B cell (primary cell): Measurements from ENCODE around the gene RAC2. TPM values are rescaled to one million over a fixed set of nuclear protein-coding genes. Genes with fewer than 3 reads are reported as not detected.

ENCODE experiments used
- ATAC-seq: fragments of 200-7000 bp; cut with Tn5 transposase; one replicate; pipeline ENCODE4 v1.10.0; 2021; ENCODE audit warnings: low read depth, mild to moderate bottlenecking, moderate number of reproducible peaks, moderate library complexity
- CTCF ChIA-PET: fragments of 350-600 bp; sonication (Branson Sonifier 250); formaldehyde crosslinking; loops from one replicate; lab custom pipeline; 2021; ENCODE audit warnings: antibody characterized with exemption, inconsistent platforms; lab: Charles Lee
- POLR2A ChIA-PET: fragments of 350-600 bp; sonication (Branson Sonifier 250); formaldehyde crosslinking; loops from one replicate; lab custom pipeline; 2021; ENCODE audit warnings: antibody characterized with exemption; lab: Charles Lee
- DNase-seq: peaks from one replicate; pipeline ENCODE4 v3.0.0; 2013
- H2AFZ ChIP-seq: 2 replicates; pipeline ENCODE4 v1.6.1; 2012; ENCODE audit warnings: mild to moderate bottlenecking, low read depth, low read length; ENCODE audit not compliant: insufficient read depth, poor library complexity, severe bottlenecking
- H3K27ac ChIP-seq, 2 donors: 1 replicate in 1 of 2; 2 replicates in 1 of 2; pipeline ENCODE4 v1.5.1; 2012 to 2013; ENCODE audit warnings: low read length in 2 of 2, mild to moderate bottlenecking in 2 of 2, moderate library complexity in 1 of 2
- H3K27me3 ChIP-seq, 4 experiments: fragments of 200-600 bp in 1 of 4; sonication (generic) in 1 of 4; replicated peaks in 1 of 4; 1 replicate in 2 of 4; 2 replicates in 2 of 4; pipeline versions ENCODE4 v1.6.1 to v1.7.0; 2013 to 2016; ENCODE audit warnings: low read length in 3 of 4, mild to moderate bottlenecking in 2 of 4, mixed read lengths in 1 of 4, moderate library complexity in 1 of 4; ENCODE audit not compliant: insufficient read depth in 4 of 4, control insufficient read depth in 3 of 4; ENCODE audit errors: control extremely low read depth in 1 of 4
- H3K36me3 ChIP-seq, 2 experiments: replicated peaks in 1 of 2; 1 replicate in 1 of 2; 2 replicates in 1 of 2; pipeline versions ENCODE4 v1.6.1 to v1.7.1; 2013; ENCODE audit warnings: low read length in 1 of 2; ENCODE audit not compliant: insufficient read depth in 2 of 2, control insufficient read depth in 1 of 2; ENCODE audit errors: control extremely low read depth in 1 of 2, extremely low read depth in 1 of 2
- H3K4me1 ChIP-seq, 2 donors: fragments of 200-600 bp in 1 of 2; sonication (generic) in 1 of 2; 1 replicate in 1 of 2; 2 replicates in 1 of 2; pipeline versions ENCODE4 v1.5.1 to v1.6.1; 2013 to 2017; ENCODE audit warnings: low read length in 2 of 2; ENCODE audit not compliant: control insufficient read depth in 2 of 2, insufficient read depth in 2 of 2
- H3K4me2 ChIP-seq: replicated peaks from 2 replicates; pipeline ENCODE3; 2012; ENCODE audit warnings: mild to moderate bottlenecking, low read depth, low read length; ENCODE audit not compliant: poor library complexity, severe bottlenecking
- H3K4me3 ChIP-seq, 5 experiments: fragments of 200-600 bp in 1 of 5; sonication (generic) in 1 of 5; 1 replicate in 3 of 5; 2 replicates in 2 of 5; pipeline versions ENCODE4 v1.5.1 to v1.7.0; 2011 to 2016; ENCODE audit warnings: low read length in 4 of 5, mild to moderate bottlenecking in 4 of 5, low read depth in 2 of 5, control low read depth in 1 of 5, moderate library complexity in 1 of 5; ENCODE audit not compliant: insufficient read depth in 1 of 5; ENCODE audit errors: control extremely low read depth in 1 of 5, extremely low read depth in 1 of 5
- H3K79me2 ChIP-seq: fragments of 200-600 bp; sonication (generic); one replicate; pipeline ENCODE4 v1.6.0; 2016; ENCODE audit warnings: low read length; ENCODE audit not compliant: control insufficient read depth, insufficient read depth
- H3K9ac ChIP-seq: fragments of 200-600 bp; sonication (generic); 2 replicates; pipeline ENCODE4 v1.6.1; 2017; ENCODE audit warnings: mild to moderate bottlenecking, low read length, moderate library complexity
- H3K9me3 ChIP-seq, 3 donors: one replicate each; pipeline versions ENCODE4 v1.6.1 to v1.7.1; 2013; ENCODE audit warnings: low read length in 2 of 3; ENCODE audit not compliant: control insufficient read depth in 2 of 3, insufficient read depth in 1 of 3; ENCODE audit errors: control extremely low read depth in 1 of 3
- H4K20me1 ChIP-seq: 2 replicates; pipeline ENCODE4 v1.6.0; 2012; ENCODE audit warnings: mild to moderate bottlenecking, low read length; ENCODE audit not compliant: insufficient read depth, control insufficient read depth, poor library complexity, severe bottlenecking
- H3K27ac Mint-ChIP-seq: one replicate; pipeline ENCODE4 v1.8.0; 2021; ENCODE audit warnings: mixed read lengths
- H3K27me3 Mint-ChIP-seq: one replicate; pipeline ENCODE4 v1.8.0; 2021; ENCODE audit warnings: mixed read lengths
- H3K4me1 Mint-ChIP-seq: one replicate; pipeline ENCODE4 v1.8.0; 2021; ENCODE audit warnings: mixed read lengths
- H3K4me3 Mint-ChIP-seq: one replicate; pipeline ENCODE4 v1.8.0; 2021; ENCODE audit warnings: mixed read lengths
- H3K9me3 Mint-ChIP-seq: one replicate; pipeline ENCODE4 v1.8.0; 2022; ENCODE audit warnings: mixed read lengths; ENCODE audit not compliant: insufficient read depth
- CTCF ChIP-seq: fragments of 200-600 bp; IDR thresholded peaks from one replicate; pipeline ENCODE4 v1.8.0; 2022; ENCODE audit warnings: antibody characterized with exemption, mild to moderate bottlenecking
- EZH2 ChIP-seq: IDR thresholded peaks from 2 replicates; pipeline ENCODE4 v1.6.1; 2012; ENCODE audit warnings: borderline replicate concordance, low read depth, mild to moderate bottlenecking, moderate library complexity, low read length; ENCODE audit not compliant: insufficient read depth, poor library complexity, severe bottlenecking
- WGBS: methylation state at CpG from one replicate; pipeline ENCODE4 v1.1.5; 2013; ENCODE audit warnings: missing lambda C conversion rate; ENCODE audit not compliant: insufficient coverage; 5-methylcytosine and 5-hydroxymethylcytosine counted together
- intact Hi-C: fragments of 100-400 bp; cut with micrococcal nuclease; formaldehyde crosslinking; loops from one replicate; pipeline ENCODE4 v1.10.0; 2022
- polyA plus RNA-seq: library from polyadenylated mRNA; depleted of rRNA; stranded (reverse); fragments of >200 nt; gene quantifications from 2 replicates; pipeline ENCODE4 v1.2.3, GENCODE V29; 2012
- total RNA-seq, 2 donors: library from RNA; stranded (reverse); fragments of 120-200 nt in 1 of 2; gene quantifications; 1 replicate in 1 of 2; 2 replicates in 1 of 2; pipeline versions ENCODE4 v1.2.3 to v1.2.4, GENCODE V29; 2013 to 2022

The RAC2 gene
- total and polyA plus RNA-seq, 2 donors (not counting 1 experiment from before 2014, with no cell fraction given): 273 to 776 TPM

- ChIA-PET POLR2A (no interaction called here), CTCF (interaction anchor here (0.9 to 2.1 kb wide), 2 partner anchors 9 to 52 kb away, joined by 4 to 8 read pairs; no protein-coding TSS in a partner anchor)
- H3K4me1 Mint-ChIP-seq: peaks cover 2% of the 10 kb centered on the region
- no peaks in the 10 kb centered on the region for H3K79me2 ChIP-seq
- no peaks in the 10 kb centered on the region for H3K9me3 ChIP-seq
- DNase-seq: no peak
- no peak overlapping the region for H3K9ac ChIP-seq
- H3K4me1 ChIP-seq: peaks cover 0 to 6% of the 10 kb centered on the region in 2 donors
- H3K27ac ChIP-seq: no peak overlapping the region
- no peaks in the 10 kb centered on the region for H3K27me3 ChIP-seq
- intact Hi-C loops: no loop called here
- no peak overlapping the region for H2AFZ ChIP-seq
- WGBS: 98% methylated on average over 6 of the region's 7 CpGs
- no peaks in the 10 kb centered on the region for H4K20me1 ChIP-seq
- H3K27ac Mint-ChIP-seq: no peak overlapping the region
- no peak overlapping the region for H3K4me2 ChIP-seq
- H3K27me3 Mint-ChIP-seq: no peaks in the 10 kb centered on the region
- no peak overlapping the region for H3K4me3 Mint-ChIP-seq
- no peaks in the 10 kb centered on the region for H3K36me3 ChIP-seq
- no peak overlapping the region for H3K4me3 ChIP-seq
- H3K9me3 Mint-ChIP-seq: no peaks in the 10 kb centered on the region
- ATAC-seq: no peak
- no peak for TF ChIP-seq CTCF
- TF ChIP-seq EZH2: no peak
These were observed 35.5 kb downstream of the RAC2 start for GRCh38 chr22:37208401-37209139.

- no peak for ATAC-seq
- no peaks in the 10 kb centered on the region for H4K20me1 ChIP-seq
- 83% methylated on average over 1 of the region's 7 CpGs for WGBS
- H3K36me3 ChIP-seq: no peaks in the 10 kb centered on the region
- H3K4me3 ChIP-seq: no peak overlapping the region
- Mint-ChIP-seq H3K9me3 (no peaks in the 10 kb centered on the region), H3K4me3 (no peak overlapping the region), H3K27ac (no peak overlapping the region), H3K4me1 (peaks cover 2% of the 10 kb centered on the region), H3K27me3 (no peaks in the 10 kb centered on the region)
- no peak overlapping the region for H2AFZ ChIP-seq
- no peak overlapping the region for H3K9ac ChIP-seq
- H3K79me2 ChIP-seq: no peaks in the 10 kb centered on the region
- ChIA-PET POLR2A (no interaction called here), CTCF (no interaction called here)
- no peak for DNase-seq
- no peak overlapping the region for H3K4me2 ChIP-seq
- TF ChIP-seq EZH2: no peak
- no peak for TF ChIP-seq CTCF
- H3K27me3 ChIP-seq: no peaks in the 10 kb centered on the region
- no peak overlapping the region for H3K27ac ChIP-seq
- peaks cover 0 to 6% of the 10 kb centered on the region in 2 donors for H3K4me1 ChIP-seq
- intact Hi-C loops: no loop called here
- no peaks in the 10 kb centered on the region for H3K9me3 ChIP-seq
These were observed 36.1 kb downstream of the RAC2 start for GRCh38 chr22:37207981-37208380.
